ENCODE results near the gene TNKS2.

Gene TNKS2

DNA sequence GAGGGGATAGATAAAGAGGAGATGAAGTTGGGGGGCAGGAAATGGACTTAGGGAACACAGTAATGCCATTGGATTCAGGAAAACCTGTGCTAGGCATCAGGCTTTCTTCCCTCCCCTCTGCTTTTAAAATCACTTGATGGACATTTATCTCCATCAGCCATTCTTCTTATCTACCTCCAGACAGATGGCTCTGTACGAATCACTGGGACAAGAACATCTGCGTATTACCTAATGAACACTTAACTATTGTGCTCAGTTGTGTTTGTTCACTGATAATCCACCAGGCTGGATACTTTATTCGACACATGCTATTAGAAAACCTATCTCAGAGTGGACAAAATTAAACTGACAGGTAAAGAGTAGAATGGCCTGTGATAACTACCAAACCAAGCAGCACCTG lies 40.0 kb downstream of the TNKS2 start:
- in situ Hi-C loops (cut with HindIII; ENCODE audit: low pct_ligation_motif_present, low pct_unique_long_range_greater_than_20kb, low sequenced_read_pairs) = no loop called here
- DNase-seq = no peak

DNA sequence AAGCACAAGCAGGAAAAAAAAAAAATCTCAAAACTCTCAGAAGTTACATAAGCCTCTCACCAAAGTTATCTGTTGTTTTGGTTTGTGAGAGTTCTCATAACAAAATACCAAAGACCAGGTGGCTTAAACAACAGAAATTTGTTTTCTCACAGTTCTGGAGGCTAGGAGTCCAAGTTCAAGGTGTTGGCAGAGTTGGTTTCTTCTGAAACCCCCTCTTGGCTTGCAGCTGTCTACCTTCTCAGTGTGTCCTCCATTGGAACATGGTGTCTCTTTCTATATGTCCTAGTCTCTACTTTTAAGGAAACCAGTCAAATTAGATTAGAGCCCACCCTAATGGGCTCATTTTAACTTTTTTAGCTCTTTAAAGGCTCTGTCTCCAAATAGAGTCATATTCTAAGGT lies 44.9 kb downstream of the TNKS2 start:
- in situ Hi-C loops (cut with HindIII; ENCODE audit: low pct_ligation_motif_present, low pct_unique_long_range_greater_than_20kb, low sequenced_read_pairs) = no loop called here
- DNase-seq = no peak

DNA sequence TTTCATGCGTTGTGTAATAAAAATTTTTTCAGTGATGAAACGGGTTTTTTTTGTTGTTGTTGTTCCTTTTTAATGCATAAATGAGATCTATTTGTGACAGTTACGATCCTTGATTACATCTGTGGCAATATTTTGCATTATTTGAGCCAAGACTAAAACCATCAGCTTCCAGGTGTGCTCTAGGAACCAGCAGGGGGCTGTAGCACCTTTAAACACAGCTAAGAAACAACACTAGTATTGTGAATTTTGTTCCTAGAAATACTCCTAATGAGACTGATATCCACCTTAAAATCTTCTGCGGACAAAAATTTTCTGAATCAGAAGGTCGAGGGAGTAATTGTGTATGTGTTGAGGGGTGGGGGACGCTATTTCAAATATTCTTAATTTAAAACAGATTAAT lies 58.4 kb downstream of the TNKS2 start:
- in situ Hi-C loops (cut with HindIII; ENCODE audit: low pct_ligation_motif_present, low pct_unique_long_range_greater_than_20kb, low sequenced_read_pairs) = no loop called here
- DNase-seq = peak; percentile 26

DNA sequence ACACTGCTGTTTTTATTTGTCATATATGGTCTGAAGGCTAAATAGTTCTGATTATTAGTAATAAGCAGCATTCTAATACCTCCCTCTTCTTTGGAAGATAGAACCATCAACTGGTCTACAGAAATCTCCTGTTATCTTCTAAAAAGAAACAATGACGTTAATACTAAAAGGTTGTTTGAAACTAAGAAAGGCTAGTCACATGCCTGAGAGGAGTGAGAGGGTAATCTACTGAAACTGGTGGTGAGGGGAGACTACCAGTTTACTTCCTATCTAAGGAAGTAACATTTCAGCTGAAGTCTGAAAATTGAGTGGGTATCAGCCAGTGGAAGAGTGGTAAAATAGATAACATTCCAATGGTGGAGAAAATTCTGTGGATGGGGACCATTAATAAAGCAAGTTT lies 62.7 kb downstream of the TNKS2 start:
- no peak for DNase-seq
- in situ Hi-C loops (cut with HindIII; ENCODE audit: low pct_ligation_motif_present, low pct_unique_long_range_greater_than_20kb, low sequenced_read_pairs) = no loop called here

DNA sequence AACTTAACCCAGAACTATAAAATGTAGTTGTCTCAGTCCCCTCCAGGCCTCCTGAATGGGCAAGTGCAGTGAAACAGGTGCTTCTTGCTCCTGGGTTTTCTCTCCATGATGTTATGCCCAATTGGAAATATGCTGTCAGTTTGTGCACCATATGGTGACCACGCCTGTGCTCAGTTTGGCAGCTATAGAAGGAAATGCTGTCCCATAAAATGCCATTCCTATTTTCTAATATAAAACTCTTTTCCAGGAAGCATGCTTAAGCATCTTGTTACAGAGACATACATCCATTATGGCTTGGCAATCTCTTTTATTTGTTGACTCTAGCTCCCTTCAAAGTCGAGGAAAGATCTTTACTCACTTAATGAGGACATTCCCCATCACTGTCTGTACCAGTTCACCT lies 65.9 kb downstream of the TNKS2 start:
- no peak for DNase-seq
- in situ Hi-C loops (cut with HindIII; ENCODE audit: low pct_ligation_motif_present, low pct_unique_long_range_greater_than_20kb, low sequenced_read_pairs) = no loop called here

DNA sequence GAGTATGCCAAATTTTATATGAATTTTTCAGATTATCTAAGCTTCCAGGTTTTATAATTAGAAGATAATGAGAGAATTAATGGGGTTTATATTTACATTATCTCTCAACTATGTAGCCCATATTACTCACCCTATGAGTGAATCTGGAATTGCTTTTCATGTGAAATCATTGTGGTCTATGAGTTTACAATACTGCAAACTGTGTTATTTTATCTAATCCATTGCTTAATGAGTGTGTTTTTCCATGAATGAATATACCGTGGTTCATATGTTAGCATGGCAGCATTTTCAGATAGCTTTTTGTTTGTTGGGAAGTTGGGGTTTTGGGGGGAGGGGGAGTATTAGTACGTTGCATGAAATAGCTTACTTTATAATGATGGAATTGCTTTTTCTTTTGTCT lies 66.5 kb downstream of the TNKS2 start:
- in situ Hi-C loops (cut with HindIII; ENCODE audit: low pct_ligation_motif_present, low pct_unique_long_range_greater_than_20kb, low sequenced_read_pairs) = no loop called here
- DNase-seq = no peak

DNA sequence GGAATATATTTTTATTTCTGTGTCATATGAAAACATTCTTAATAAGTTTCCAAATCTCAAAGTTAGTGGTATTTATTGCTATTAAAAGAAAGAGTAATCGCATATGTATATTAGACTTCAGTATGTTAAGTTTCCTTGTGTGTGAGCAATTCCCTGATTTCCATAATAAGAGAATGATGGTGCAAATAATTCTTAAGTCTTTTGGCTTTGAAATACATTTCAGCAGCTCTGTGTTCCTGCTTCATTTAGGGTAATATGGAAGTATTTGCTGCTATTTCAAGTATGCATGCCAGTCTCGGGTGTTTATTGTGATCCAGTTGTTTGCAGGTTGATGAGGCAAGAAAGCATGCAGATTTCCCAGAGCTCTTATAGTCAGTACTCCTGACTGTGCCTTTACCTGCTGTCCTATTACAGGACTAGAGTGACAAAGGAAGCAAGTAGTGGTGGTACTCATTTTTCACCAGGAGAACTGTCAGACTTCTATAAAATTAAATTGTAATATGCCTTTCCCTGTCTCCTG lies 67.4 kb downstream of the TNKS2 start:
- no peak for DNase-seq
- in situ Hi-C loops (cut with HindIII; ENCODE audit: low pct_ligation_motif_present, low pct_unique_long_range_greater_than_20kb, low sequenced_read_pairs) = no loop called here

DNA sequence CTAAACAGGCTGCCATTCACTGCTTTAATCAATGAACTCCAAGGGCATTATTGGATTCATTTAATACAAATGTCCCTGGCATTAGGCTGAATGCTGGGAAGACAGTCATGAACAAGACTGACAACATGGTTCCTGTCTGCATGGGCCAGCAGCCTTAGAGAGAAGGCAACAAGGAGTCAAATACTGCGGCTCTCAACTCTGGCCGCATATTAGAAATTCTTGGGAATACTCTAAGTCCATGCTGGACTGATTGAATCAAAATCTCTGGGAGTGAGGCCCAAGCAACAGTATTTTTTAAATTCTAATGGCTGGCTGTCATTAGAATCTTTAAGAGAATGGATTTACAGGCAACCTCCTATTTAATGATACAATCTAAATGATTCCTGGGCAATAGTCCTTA lies 76.9 kb downstream of the TNKS2 start:
- no peak for DNase-seq
- in situ Hi-C loops (cut with HindIII; ENCODE audit: low pct_ligation_motif_present, low pct_unique_long_range_greater_than_20kb, low sequenced_read_pairs) = no loop called here

DNA sequence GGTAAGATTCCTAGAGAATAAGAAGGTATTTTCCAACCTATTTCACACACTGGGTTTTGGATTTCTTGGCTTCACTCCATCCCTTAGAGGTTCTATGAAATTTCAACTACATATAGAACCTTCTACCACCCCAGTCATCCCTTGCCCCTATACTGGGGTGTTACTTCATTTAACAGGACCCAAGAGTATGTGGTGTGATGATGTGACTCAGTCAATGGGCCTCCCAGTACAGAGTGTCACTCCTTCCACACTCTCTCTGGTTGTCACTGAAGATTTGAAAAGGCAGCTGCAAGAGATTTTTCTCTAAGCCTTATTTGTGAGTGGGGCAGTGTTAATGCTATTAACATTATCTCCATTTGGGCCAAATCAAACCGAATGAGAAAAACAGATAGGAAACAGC lies 77.6 kb downstream of the TNKS2 start:
- in situ Hi-C loops (cut with HindIII; ENCODE audit: low pct_ligation_motif_present, low pct_unique_long_range_greater_than_20kb, low sequenced_read_pairs) = no loop called here
- DNase-seq = no peak

DNA sequence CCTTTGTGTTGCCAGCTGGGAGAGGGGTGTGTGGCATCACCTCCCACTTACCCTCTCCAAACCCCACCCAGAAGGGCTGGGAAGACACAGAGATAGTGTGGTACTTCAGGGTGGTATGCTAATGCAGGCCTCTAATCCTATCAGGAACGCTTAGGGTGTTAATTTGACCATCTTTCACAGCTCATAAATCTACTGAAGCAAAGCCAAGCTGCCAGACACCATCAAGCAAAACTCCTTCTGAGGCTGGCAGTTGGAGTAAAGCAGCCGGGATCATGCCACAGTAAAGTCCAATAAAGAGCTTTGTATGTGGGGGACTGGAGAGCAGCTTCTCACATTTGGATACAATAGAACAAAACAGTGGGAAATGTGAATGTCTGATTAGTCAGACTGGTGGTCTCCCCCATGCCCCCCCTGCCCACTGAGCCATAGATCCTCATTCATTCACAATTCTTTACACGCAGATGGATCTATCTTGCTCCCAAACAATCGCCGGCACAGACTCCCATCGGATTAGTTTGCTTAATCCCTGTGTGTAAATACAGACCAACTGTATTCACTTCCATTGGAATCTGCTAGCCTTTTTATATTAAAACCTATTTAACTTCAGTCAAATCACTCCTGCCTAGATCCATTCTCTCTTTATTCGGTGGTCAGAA lies 81.4 kb downstream of the TNKS2 start:
- in situ Hi-C loops (cut with HindIII; ENCODE audit: low pct_ligation_motif_present, low pct_unique_long_range_greater_than_20kb, low sequenced_read_pairs) = no loop called here
- DNase-seq = no peak

DNA sequence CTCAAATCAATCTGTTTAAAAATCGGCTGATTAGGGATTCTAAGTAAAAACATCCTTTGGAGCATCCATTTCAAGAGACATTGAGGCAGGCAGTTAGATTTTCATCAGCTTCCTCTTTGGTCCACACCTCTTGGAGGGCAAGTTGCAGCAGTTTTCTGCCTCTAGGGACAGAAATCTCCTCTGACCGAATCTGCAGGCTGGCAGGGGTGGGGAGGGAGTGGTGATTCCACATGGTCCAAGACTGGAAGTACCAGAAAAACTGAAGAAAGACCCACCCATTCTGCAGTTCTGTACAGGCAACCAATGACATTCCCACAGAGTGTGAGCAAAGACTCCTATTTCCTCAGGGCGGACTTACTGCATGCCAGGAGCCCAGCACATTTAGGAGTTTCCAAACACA lies 82.1 kb downstream of the TNKS2 start:
- in situ Hi-C loops (cut with HindIII; ENCODE audit: low pct_ligation_motif_present, low pct_unique_long_range_greater_than_20kb, low sequenced_read_pairs) = no loop called here

DNA sequence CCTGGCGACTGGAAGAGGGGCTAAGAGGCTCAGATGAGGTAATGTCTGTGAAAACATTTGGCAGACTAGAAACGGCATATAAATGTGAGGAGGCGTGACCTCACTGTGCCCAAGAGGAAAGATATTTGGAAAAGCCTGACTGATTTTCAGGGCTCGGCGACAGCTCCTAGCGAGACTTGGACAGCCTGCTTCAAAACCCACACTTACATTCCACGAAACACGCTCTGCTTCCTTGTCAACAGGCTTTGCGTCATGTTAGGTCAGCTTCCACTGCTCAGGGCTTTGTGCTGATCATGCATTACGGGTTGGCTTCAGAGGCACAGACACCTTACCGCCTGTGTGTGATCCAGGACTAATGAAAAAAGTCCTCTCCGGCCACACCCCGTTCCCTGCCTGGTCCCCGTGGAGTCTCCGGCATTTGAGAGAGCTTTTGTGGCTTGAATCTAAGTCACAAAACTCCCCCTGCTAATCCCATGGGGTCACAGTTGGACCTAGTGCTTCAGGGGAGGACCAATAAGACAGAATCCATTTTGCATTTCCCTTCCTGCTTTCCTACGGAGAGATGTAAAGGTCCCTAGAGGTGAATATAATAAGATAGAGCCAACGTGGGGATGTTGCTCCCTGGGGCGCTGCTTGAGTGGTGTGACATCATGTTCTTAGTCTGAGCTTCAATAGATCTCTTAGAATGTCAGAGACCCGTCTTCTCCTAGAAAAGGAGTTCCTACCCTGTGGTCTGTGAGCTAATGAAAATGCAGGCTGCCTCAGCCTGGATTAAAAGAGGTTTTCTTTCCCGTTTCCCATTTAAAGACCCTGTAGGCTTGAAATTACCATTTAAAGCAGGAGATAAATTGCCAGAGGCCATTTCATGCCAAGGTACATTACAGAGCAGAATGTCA lies 85.6 kb downstream of the TNKS2 start:
- in situ Hi-C loops (cut with HindIII; ENCODE audit: low pct_ligation_motif_present, low pct_unique_long_range_greater_than_20kb, low sequenced_read_pairs) = no loop called here
- no peak for DNase-seq

More for the DNA sequence above, 82.1 kb downstream of the TNKS2 start:
- DNase-seq = no peak

DNA sequence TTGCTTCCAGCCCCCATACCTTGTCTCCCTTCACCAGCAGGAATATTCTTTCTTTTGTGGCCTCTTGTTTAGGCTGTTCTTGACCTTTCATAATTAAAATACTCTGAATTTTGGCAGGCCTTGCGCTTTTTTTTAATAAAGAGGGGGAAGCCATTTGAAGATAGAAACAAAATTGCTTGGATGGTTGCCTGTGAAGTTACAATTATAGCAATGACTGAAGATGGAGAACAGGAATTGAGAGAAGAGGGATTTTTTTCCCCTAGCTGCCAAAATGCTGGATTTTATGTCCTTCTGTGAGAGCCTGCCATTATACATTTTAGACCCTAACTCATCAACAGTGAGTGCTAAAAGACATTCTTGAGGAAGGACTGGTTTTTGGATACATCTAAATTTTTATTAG lies 86.3 kb downstream of the TNKS2 start:
- in situ Hi-C loops (cut with HindIII; ENCODE audit: low pct_ligation_motif_present, low pct_unique_long_range_greater_than_20kb, low sequenced_read_pairs) = no loop called here
- DNase-seq = no peak

DNA sequence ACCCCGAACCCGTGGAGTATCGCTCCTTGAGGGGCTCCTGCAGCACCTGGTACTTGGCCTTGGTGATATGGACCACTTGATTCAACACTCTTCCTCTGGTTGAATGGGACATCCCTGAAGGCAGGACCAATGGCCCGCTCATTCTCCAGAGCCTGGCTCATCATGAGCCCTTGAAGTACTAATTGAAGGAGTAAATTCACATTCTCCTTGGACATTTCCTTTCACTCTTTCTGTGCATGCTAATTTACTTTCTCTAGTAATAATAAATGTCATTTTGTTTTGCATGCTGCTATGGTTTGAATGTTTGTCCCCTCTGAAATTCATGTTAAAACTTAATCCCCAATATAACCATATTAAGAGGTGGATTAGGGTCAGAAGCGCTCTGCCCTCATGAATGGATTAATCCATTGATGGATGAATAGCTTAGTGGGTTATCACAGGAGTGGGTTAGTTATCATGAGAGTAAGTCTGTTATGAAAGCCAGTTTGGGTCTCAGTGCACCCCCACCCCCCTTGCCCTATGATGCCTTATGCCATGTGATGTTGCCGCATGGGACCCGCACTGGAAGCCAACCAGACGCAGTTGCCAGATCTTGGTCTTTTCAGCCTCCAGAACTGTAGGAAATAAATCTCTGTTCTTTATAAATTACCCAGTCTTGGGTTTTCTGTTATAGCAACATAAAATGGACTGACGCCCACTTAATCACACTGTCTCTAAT lies 87.3 kb downstream of the TNKS2 start:
- in situ Hi-C loops (cut with HindIII; ENCODE audit: low pct_ligation_motif_present, low pct_unique_long_range_greater_than_20kb, low sequenced_read_pairs) = no loop called here
- no peak for DNase-seq

DNA sequence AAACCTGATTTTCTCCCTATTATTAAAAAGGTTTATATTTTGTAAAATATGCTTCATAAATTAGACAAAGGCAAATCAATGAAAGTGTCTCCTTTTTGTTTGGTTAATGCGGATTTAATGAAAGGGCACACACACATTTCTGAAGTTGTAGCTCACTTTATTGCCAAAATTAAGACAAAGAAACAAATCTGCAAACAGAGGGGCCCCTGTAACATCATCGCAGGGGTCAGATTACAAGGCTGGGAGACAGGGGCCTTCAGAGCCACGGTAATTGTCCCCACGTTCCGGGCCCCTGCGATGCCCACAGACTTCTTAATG lies 88.7 kb downstream of the TNKS2 start:
- in situ Hi-C loops (cut with HindIII; ENCODE audit: low pct_ligation_motif_present, low pct_unique_long_range_greater_than_20kb, low sequenced_read_pairs) = no loop called here
- DNase-seq = no peak

DNA sequence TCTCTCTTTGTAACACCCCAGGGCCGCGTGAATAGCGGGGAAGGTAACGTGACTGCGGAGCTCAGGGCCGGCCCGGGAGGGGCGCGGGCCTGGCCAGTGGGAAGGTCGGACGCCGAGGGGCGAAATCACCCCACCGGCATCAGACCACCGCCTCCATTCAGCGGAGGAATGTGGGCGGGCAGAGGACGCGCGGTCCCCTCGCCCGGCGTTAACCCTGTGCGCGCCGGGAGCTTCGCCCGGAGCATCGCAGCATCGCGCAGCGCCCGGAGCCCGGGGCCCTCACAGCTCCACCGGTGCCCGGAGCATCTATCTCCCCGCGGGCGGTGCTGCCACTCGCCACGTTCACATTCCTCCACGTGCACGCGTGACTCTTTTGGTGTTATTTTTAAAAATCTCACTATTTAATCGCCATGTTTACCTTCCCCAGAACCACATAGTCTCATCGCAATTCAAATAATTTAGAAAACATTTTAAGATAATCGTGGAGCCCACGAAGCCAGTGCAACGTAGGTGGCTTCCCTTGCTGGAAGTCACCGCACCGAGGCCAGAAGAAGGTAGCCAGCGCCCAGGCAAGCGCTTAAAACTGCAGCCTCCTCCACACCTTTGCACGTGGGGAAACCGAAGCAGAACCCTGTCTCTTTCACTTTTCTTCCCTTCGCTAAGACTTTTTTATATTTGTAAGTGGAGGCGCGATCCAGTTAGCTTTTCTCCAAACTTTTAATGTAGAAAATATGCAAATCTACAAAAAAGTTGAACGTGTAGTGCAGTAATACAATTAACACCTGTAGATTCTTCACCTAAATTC lies 89.2 kb downstream of the TNKS2 start:
- DNase-seq = peak; percentile 34
- in situ Hi-C loops (cut with HindIII; ENCODE audit: low pct_ligation_motif_present, low pct_unique_long_range_greater_than_20kb, low sequenced_read_pairs) = no loop called here

DNA sequence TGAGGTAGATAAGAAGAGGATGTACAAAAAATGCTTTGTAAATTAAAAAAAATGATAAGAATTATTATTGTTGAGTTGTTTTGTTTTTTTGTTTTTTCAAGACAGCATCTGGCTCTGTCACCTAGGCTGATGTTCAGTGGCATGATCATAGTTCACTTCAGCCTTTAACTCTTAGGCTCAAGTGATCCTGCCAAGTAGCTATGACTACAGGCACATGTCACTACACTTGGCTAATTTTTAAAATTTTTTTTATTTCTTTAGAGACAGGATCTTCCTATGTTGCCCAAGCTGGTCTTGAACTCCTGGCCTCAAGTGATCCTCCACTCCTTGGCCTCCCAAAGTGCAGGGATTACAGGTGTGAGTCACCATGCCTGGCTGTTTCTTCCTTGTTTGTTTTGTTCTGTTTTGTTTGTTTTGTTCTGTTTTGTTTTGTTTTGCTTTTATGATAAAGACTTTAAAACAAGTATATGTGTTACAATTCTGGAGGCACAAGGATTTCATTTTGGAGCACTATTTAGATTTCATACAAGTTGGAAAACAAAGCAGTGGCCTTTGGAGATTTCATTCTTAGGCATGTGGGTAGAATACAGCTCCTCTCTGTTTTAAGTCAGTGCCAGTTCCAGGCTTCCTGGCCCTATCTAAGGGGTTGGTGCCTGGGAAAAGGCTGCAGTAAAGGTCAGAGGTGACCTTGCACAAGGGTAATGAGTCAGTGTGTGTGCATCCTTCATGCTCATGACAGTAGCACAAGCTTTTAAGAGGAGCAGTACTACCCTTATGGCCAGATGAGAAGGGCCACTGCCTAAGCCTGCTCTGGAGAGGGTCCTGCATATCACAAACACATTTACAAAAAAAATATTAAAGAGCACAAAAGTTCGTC lies 93.1 kb downstream of the TNKS2 start:
- peak; percentile 41 for DNase-seq
- in situ Hi-C loops (cut with HindIII; ENCODE audit: low pct_ligation_motif_present, low pct_unique_long_range_greater_than_20kb, low sequenced_read_pairs) = no loop called here

DNA sequence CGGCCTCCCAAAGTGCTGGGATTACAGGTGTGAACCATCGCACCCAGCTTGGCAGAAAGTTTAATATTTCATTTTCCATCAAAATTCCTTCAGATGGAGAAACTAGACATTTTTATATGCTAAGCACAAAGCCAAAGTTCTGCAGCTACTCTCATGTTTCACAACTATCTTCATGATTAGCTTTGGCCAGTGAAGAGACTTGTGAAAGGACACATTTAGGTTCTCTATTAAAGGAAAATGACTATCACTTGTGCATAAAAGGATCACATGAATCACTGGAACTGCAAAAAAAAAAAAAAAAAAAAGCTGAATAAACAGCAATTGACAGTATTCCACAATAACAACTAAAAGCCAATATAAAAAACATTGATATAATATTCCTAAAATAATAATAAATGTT lies 94.8 kb downstream of the TNKS2 start:
- no peak for DNase-seq
- in situ Hi-C loops (cut with HindIII; ENCODE audit: low pct_ligation_motif_present, low pct_unique_long_range_greater_than_20kb, low sequenced_read_pairs) = no loop called here
